Hematopoietic multipotent progenitor cell treated with erythropoietin and hydrocortisone succinate and interleukin-3 and kit ligand, for 6 days (in vitro differentiated cells): Measurements from ENCODE around the gene GNAI3.

ENCODE experiments used
- DNase-seq: peaks from one replicate; pipeline ENCODE4 v3.0.0-alpha.2; 2015

The GNAI3 gene

DNA sequence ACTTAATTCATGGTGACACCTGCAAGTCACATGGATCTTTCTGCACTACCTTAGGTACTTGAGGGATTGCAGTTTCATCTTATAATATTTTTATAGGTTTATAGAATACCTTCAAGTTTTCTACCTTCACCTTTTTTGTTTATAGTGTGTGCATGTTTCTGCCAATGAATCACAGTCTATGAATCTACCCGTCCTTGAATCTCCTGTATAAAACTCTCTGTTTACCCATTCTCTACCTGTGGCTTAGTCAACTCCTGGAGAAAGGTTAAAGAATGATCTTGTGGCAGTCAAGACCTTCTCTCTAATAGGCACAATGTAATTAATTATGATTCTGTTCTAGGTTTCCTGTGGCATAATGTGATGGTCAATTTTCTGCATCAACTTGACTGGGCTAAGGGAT is 116.3 kb downstream of the GNAI3 start:
- DNase-seq = no peak

DNA sequence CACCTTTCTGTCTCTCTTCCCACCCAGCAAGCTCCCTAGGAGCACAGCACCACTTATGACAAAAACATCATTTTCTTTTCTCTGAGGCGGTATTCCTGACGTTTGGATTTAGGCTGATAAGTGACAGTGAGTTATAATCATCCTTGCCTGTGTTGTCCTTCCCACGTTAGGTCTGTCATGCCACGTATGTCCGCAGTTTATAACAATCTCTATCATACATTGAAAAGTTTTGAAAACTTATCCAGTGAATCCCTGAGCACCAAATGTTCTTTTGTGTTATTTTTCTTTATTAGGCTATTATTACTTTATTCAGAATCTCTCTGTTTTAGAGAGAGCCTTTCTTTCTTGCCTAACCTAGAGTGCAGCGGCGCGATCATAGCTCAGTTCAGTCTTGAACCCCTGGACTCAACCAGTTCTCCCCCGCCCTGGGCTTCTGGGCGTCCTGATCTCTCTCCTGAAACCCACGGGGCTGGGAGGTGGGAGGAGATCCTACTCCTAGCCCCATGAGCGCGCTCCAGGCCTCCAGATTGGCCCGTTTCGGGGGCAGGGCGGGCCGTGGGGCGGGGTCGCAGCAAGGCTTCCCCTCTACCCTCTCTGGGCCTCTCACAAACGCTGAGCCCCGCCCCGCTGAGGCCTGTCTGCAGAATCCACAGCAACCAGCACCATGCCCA is 119.2 kb downstream of the GNAI3 start, which contains the start of gene GSTM2:
GSTM2 (plus strand) TSS at position 606 of the 671 bp plus-strand sequence; CDS start at position 665, 59 bp downstream.
- DNase-seq = peak; percentile 95
